GM10266 (cell line): ENCODE results near the gene ANKRD39.
A peak's percentile ranks its signal among the peaks of the same experiment; 100 is the strongest.

Experiments used
- DNase-seq: peaks from one replicate; pipeline ENCODE4 v3.0.0; 2012; ENCODE audit errors: extremely low spot score
- CTCF ChIP-seq: IDR thresholded peaks from 2 replicates; pipeline ENCODE4 v1.5.1; 2012; ENCODE audit warnings: mild to moderate bottlenecking, low read depth; ENCODE audit not compliant: control insufficient read depth, insufficient read depth; ENCODE audit errors: missing control alignments

Gene ANKRD39

GRCh38 chr2:96857667-96858372 is at the start of gene ANKRD39:
Gene ANKRD39 (minus strand): TSS chr2:96858016. CDS start chr2:96857987, 29 bp downstream.
- DNase-seq, result peak; percentile 100
- peak; percentile 96 for TF ChIP-seq CTCF

- TF ChIP-seq CTCF, result no peak
- DNase-seq, result no peak
Measured at GRCh38 chr2:96906729-96907114, 48.9 kb upstream of the ANKRD39 start.

GRCh38 chr2:96903815-96904214 is 46.0 kb upstream of the ANKRD39 start:
- no peak for TF ChIP-seq CTCF
- DNase-seq, result no peak

GRCh38 chr2:96903318-96903717 is 45.5 kb upstream of the ANKRD39 start:
- no peak for DNase-seq
- no peak for TF ChIP-seq CTCF

GRCh38 chr2:96900237-96900636 is 42.4 kb upstream of the ANKRD39 start:
- no peak for DNase-seq
- no peak for TF ChIP-seq CTCF

- DNase-seq, result no peak
- no peak for TF ChIP-seq CTCF
Measured at GRCh38 chr2:96899413-96899741, 41.6 kb upstream of the ANKRD39 start.

- no peak for TF ChIP-seq CTCF
- DNase-seq, result no peak
Measured at GRCh38 chr2:96898641-96899412, 41.0 kb upstream of the ANKRD39 start.
